SH-SY5Y (cell line): Measurements from ENCODE around the gene KIF26B.

Experiments used
- GATA2 ChIP-seq: IDR thresholded peaks from 2 replicates; pipeline ENCODE4 v1.6.1; 2011; ENCODE audit warnings: mild to moderate bottlenecking, low read depth, low read length
- GATA3 ChIP-seq: IDR thresholded peaks from 2 replicates; pipeline ENCODE4 v1.6.1; 2011; ENCODE audit warnings: low read depth, mild to moderate bottlenecking, low read length, moderate library complexity

DNA sequence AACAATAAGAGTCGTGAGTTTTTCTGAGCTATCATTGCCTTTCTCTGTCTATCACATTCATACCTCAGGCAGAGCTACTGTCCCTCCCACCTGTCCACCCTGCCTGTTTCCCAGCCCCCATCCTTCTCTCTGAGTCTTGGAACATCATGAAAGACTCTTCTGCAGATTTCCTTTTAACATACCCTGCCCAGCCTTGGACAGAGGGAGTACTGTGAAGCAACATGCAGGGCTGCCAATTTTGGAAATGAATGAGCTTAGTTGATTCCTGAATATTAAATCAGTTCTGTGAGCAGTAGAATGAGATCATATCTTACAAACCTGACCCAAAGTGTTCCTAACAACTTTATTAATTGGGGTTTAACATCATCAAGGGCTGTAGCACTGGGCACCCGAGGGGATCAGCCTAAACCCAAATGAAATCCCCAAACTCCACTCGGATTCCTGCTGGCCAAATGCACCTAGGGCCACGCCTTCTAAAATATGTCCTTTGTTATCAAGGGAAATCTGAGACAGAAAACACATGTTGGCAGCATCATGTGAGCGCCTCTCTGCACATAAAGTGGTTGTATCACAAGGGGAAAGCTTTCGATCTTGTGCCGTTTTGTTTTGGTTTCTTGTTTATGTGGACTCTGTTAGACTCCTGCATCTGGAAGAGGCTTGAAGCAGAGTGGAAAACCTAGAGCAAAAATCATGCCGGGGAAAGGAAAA, 357.6 kb downstream of the KIF26B start:
- peak; percentile 98 for TF ChIP-seq GATA2
- TF ChIP-seq GATA3: peak; percentile 97
